HPDE6-E6E7 (cell line): ENCODE results near the gene RAET1L.
"Not testable (repeated sequence)": the region's sequence is repeated elsewhere in the genome, so short reads cannot be mapped to it uniquely, and the experiment has no call there.

ENCODE experiments used
- DNase-seq: peaks from one replicate; pipeline ENCODE4 v3.0.0; 2011; ENCODE audit warnings: missing footprints; ENCODE audit errors: extremely low spot score

Gene RAET1L

GRCh38 chr6:150016324-150017185, 8.8 kb downstream of the RAET1L start:
- DNase-seq, result no peak

DNA sequence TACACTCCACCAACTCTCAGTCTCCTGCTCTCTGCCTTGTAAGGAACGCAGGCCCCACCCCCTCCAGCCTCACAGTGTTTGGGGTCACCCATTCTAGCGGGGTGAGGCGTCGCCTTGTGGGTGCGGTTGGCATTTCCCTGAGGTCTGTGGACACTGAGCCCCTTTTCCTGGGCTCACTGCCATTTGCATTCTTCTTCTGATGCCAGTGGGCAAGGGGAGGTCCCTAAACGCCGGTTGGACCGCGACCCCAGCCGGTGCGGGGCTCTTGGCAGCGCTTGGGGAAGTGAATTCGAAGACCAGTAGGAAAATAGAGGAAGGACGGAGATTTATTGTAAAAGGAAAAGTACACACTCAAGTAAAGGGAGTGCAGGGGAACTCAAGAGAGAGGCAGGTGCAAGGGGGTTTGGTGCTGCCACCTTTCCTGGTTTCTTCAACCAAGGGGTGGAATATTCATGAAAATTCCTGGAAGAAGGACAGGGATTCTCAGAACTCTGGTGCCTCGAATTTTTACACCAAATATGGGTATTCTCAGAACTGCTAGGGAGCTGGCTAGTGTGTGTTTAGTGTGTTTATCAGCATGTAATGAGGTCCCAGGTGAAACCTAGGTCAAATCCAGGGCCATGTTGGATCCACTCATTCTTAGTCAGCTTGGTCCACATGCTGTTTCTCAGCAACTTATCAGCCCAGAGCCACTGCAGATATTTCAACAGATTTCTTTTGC, 9.9 kb downstream of the RAET1L start:
- not testable (repeated sequence) for DNase-seq

DNA sequence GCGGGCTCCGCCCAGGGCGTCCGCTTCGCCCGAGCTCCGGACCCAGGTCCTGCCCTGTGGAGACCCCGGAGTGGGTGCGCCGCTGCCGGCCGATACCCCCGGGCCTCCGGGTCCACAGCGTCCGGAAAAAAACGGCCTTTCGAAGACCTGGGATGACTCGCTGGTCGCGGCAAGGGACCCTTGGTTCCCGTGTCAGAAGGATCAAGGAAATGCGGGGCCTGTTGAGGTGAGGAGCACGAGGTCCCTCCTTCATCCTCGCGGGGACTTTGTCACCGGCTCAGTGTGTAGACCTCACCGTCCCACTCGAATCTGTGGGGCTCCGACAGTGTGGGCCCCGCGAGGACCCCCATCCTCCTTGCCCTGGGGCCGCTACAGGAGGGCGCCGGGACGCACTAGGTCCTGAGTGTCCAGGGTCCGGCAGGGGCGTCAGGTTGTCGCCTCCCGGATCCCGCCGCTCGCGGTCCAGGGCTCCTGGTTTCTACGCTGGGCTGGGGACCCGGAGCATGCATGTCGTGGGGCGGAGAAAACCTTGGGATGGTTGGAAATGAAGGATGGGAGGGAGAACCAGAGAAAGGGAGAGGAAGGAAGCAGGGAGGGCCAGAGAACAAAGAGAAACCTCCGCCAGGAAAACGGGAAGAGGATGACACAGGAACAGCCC, 10.6 kb downstream of the RAET1L start:
- not testable (repeated sequence) for DNase-seq

- not testable (repeated sequence) for DNase-seq
Measured at GRCh38 chr6:150013785-150014622, 11.3 kb downstream of the RAET1L start.

DNA sequence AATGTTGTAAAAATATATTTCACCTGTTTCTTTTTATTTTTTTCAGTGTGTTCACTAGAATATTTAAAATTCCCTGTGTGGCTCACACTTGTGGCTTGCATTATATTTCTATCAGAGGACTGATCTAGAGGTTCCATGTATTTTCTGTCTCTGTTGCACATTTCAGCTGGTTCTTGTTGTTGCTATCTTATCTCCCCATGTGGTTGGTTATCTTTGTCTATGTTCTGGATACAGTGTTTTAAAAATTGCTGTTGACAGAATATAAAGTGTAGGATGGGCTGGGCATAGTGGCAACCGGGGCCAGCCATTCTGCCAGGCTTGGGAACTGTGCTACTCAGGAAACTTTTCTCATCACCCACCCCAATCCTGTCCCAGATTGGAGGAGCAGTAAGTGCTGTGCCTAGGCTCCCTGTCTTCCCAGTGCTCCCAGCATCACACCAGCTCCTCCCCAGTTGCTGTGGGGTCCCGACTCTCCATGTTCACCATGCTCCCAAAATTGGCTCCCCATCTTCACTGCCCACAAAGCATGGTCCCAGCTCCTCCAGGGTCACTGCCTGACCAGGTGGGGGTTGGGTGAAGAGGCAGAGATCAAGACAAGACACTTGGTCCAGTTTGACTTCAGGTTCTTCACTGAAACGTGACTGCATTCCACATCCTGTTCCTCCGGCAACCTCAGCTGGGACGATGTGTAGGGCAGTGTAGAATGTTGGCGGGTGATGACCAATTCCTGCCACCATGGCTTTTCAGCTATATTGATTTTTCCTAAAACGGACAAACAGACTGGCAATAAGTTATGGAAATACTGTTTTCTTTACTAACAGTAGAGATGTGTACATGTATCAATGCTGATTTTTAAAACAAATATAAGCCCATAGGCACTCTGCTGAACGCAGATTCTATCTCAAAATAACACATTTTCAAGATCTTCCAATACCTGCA, 12.2 kb downstream of the RAET1L start:
- not testable (repeated sequence) for DNase-seq

DNA sequence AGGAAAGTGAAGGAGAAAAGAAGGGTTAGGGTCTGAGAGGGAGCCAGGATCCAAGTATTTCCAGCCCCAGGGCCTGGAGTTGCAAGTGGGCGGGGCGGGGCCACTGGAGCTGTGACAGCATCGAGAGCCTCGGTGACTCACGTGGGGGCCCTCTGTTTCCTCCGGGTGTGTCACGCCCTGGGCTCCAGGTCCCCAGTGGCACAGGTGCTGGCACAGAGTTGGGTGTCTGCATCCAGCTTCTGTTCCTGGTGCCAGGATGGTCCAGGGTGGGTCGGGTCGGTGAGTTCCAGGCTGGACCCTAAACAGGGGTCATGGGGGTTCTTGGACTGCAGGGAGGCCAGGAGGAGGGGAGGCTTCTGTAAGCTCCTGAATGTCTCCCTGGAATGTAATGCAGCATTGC, 16.7 kb downstream of the RAET1L start:
- peak; percentile 45 for DNase-seq

GRCh38 chr6:150006961-150007464, 18.3 kb downstream of the RAET1L start:
- DNase-seq, result peak; percentile 46

- no peak for DNase-seq
Measured at GRCh38 chr6:150005761-150006651, 19.3 kb downstream of the RAET1L start.

DNA sequence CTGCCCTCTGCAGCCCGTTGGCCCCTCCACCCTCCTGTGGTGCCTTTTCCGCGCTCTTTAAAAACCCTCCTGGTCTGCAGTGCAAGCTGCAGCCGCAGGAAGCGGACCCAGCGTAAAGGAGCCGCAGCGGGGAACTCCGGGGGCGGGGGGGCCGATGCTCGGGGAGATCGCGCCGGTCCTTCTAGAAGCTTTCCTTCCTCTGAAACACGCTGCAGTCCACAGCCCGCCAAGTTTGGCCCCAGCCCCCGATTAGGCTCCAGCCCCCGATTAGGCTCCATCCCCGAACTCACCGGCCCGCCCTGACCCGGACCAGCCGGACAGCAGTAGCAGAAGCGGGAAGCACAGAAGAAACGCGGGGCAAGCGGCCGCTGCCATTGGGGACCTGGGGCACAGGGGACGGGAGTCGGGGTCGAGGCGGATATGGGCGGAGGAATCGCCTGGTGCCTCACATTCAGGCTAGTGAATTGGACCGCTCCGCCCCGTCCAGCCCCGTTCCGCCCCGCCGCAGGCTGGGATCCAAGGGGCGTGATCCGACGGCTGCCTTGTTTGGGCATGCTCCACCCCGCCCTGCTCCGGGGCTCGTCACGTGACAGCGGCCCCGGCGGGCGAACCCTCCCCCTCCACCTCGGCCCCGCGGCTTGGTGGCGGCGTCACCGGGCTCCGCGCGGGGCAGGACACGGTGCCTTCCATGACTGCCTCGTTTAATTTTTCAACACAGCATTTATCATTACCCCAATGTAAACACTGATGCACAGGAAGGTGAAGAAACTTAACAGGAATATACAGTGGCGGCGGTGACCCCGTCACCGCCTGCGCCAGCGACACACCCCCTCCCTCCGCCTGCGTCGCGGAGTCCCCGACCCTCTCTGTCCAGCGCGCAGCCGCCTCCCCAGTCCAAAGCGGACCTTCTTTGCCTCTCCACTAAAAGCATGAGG, 20.3 kb downstream of the RAET1L start:
- peak; percentile 97 for DNase-seq

GRCh38 chr6:150004101-150004782, 21.1 kb downstream of the RAET1L start:
- no peak for DNase-seq

GRCh38 chr6:150003599-150003998, 21.7 kb downstream of the RAET1L start:
- not testable (repeated sequence) for DNase-seq

- DNase-seq, result no peak
Measured at GRCh38 chr6:150002710-150003109, 22.6 kb downstream of the RAET1L start.

GRCh38 chr6:150001295-150002008, 23.9 kb downstream of the RAET1L start:
- no peak for DNase-seq

GRCh38 chr6:149999636-150000035, 25.7 kb downstream of the RAET1L start:
- no peak for DNase-seq

- DNase-seq, result no peak
Measured at GRCh38 chr6:149995971-149996370, 29.4 kb downstream of the RAET1L start.

- DNase-seq, result no peak
Measured at GRCh38 chr6:149995235-149995750, 30.0 kb downstream of the RAET1L start.
